SK-N-SH (cell line): ENCODE data around the gene HOXD13. TPM values are rescaled to one million over a fixed set of nuclear protein-coding genes. Genes with fewer than 3 reads are reported as not detected.

Experiments
- CTCF ChIA-PET: fragments of 300-600, 350-600 bp; formaldehyde crosslinking; extraction: SDS; loops from one replicate; lab custom pipeline; 2021; lab: Yijun Ruan, JAX
- POLR2A ChIA-PET: fragments of 350-600 bp; sonication (Branson Sonifier 250); formaldehyde crosslinking; extraction: SDS; loops from one replicate; lab custom pipeline; 2020; ENCODE audit warnings: antibody characterized with exemption, inconsistent platforms; lab: Yijun Ruan, JAX
- DNase-seq: peaks from one replicate; pipeline ENCODE4 v3.0.0; 2012
- H2AFZ ChIP-seq: fragments of 200-600 bp; sonication (generic); 2 replicates; pipeline ENCODE4 v1.8.1; 2016; ENCODE audit warnings: antibody characterized with exemption, mild to moderate bottlenecking, low read depth
- H3F3A ChIP-seq: fragments of 200-600 bp; sonication (generic); replicated peaks from 2 replicates; pipeline ENCODE3; 2016; ENCODE audit warnings: antibody characterized with exemption, mild to moderate bottlenecking; ENCODE audit not compliant: insufficient read depth
- H3K27ac ChIP-seq, 2 experiments: fragments of 200-500 bp in 1 of 2; fragments of 200-600 bp in 1 of 2; sonication (Bioruptor generic) in 1 of 2; sonication (generic), shearing (Covaris generic) in 1 of 2; 2 replicates each; pipeline versions ENCODE4 v1.5.1 to v1.6.1; 2014 to 2016; ENCODE audit warnings: low read depth in 2 of 2, inconsistent platforms in 1 of 2, low read length in 1 of 2, mild to moderate bottlenecking in 1 of 2, mixed read lengths in 1 of 2
- H3K27me3 ChIP-seq: fragments of 200-600 bp; sonication (generic), shearing (Covaris generic); 2 replicates; pipeline ENCODE4 v1.6.1; 2016; ENCODE audit warnings: mixed run types; ENCODE audit not compliant: insufficient read depth
- H3K36me3 ChIP-seq, 2 experiments: fragments of 200-500 bp in 1 of 2; fragments of 200-600 bp in 1 of 2; sonication (Bioruptor generic) in 1 of 2; sonication (generic) in 1 of 2; replicated peaks in 1 of 2; 2 replicates each; pipeline versions ENCODE3 to v1.5.1; 2014 to 2016; ENCODE audit warnings: low read length in 1 of 2, mild to moderate bottlenecking in 1 of 2; ENCODE audit not compliant: insufficient read depth in 2 of 2, control insufficient read depth in 1 of 2
- H3K4me1 ChIP-seq, 2 experiments: fragments of 200-500 bp in 1 of 2; fragments of 200-600 bp in 1 of 2; sonication (Bioruptor generic) in 1 of 2; sonication (generic), shearing (Covaris generic) in 1 of 2; 2 replicates each; pipeline versions ENCODE4 v1.5.1 to v1.6.1; 2014 to 2016; ENCODE audit warnings: low read depth in 1 of 2, low read length in 1 of 2, mixed run types in 1 of 2; ENCODE audit not compliant: insufficient read depth in 2 of 2, control insufficient read depth in 1 of 2
- H3K4me2 ChIP-seq: fragments of 200-600 bp; sonication (generic), shearing (Covaris generic); 2 replicates; pipeline ENCODE4 v1.6.1; 2017; ENCODE audit warnings: mixed run types
- H3K4me3 ChIP-seq, 2 experiments: fragments of 200-500 bp in 1 of 2; fragments of 200-600 bp in 1 of 2; sonication (Bioruptor generic) in 1 of 2; sonication (generic), shearing (Covaris generic) in 1 of 2; 2 replicates each; pipeline versions ENCODE4 v1.5.1 to v1.8.1; 2014 to 2016; ENCODE audit warnings: low read depth in 2 of 2, inconsistent platforms in 1 of 2, low read length in 1 of 2, mild to moderate bottlenecking in 1 of 2, mixed read lengths in 1 of 2, moderate library complexity in 1 of 2
- H3K79me2 ChIP-seq: fragments of 200-600 bp; sonication (generic); 2 replicates; pipeline ENCODE4 v1.8.1; 2017; ENCODE audit warnings: mild to moderate bottlenecking; ENCODE audit not compliant: insufficient read depth
- H3K9ac ChIP-seq: fragments of 200-600 bp; sonication (generic); 2 replicates; pipeline ENCODE4 v1.6.1; 2017; ENCODE audit warnings: mixed run types
- H3K9me2 ChIP-seq: fragments of 200-600 bp; sonication (generic); 2 replicates; pipeline ENCODE4 v1.6.1; 2017; ENCODE audit warnings: mixed run types
- H3K9me3 ChIP-seq: fragments of 200-600 bp; sonication (generic); 2 replicates; pipeline ENCODE4 v1.6.1; 2017; ENCODE audit warnings: mixed run types, mild to moderate bottlenecking, moderate library complexity
- H4K20me1 ChIP-seq: fragments of 200-600 bp; sonication (generic); 2 replicates; pipeline ENCODE4 v1.6.1; 2017; ENCODE audit warnings: mild to moderate bottlenecking, mixed run types; ENCODE audit not compliant: insufficient read depth
- EZH2phosphoT487 ChIP-seq: fragments of 200-600 bp; sonication (generic); IDR thresholded peaks from 2 replicates; pipeline ENCODE4 v1.6.1; 2017; ENCODE audit warnings: low read depth, mixed run types, mild to moderate bottlenecking, antibody characterized with exemption, moderate library complexity, borderline replicate concordance
- FOSL2 ChIP-seq: IDR thresholded peaks from 2 replicates; pipeline ENCODE4 v1.4.0; 2012; ENCODE audit warnings: low read depth, mild to moderate bottlenecking, moderate library complexity, borderline replicate concordance
- GABPA ChIP-seq: IDR thresholded peaks from 2 replicates; pipeline ENCODE4 v1.4.0; 2012; ENCODE audit warnings: low read depth, mild to moderate bottlenecking
- GATA2 ChIP-seq: sonication (generic); formaldehyde crosslinking; IDR thresholded peaks from 2 replicates; pipeline ENCODE4 v1.5.0; 2020; ENCODE audit warnings: mild to moderate bottlenecking, missing genetic modification reagents
- IRF3 ChIP-seq: fragments of 150-350 bp; IDR thresholded peaks from 2 replicates; pipeline ENCODE4 v1.6.1; 2016; ENCODE audit warnings: mild to moderate bottlenecking, low read depth, low read length
- NFIC ChIP-seq: IDR thresholded peaks from 2 replicates; pipeline ENCODE4 v1.4.0; 2012; ENCODE audit warnings: borderline replicate concordance
- NRF1 ChIP-seq: IDR thresholded peaks from 2 replicates; pipeline ENCODE4 v1.6.1; 2012; ENCODE audit warnings: low read depth, mild to moderate bottlenecking, low read length
- RAD21 ChIP-seq: IDR thresholded peaks from 2 replicates; pipeline ENCODE4 v1.6.1; 2012; ENCODE audit warnings: mild to moderate bottlenecking, low read length
- RFX5 ChIP-seq: IDR thresholded peaks from 2 replicates; pipeline ENCODE4 v1.6.1; 2012; ENCODE audit warnings: mild to moderate bottlenecking, improper control_type of control experiment, low read length
- SMC3 ChIP-seq: IDR thresholded peaks from 2 replicates; pipeline ENCODE4 v1.6.1; 2012; ENCODE audit warnings: low read depth, low read length, improper control_type of control experiment
- TEAD4 ChIP-seq: IDR thresholded peaks from 2 replicates; pipeline ENCODE4 v1.4.0; 2012; ENCODE audit warnings: mild to moderate bottlenecking, borderline replicate concordance; ENCODE audit not compliant: insufficient read depth
- USF1 ChIP-seq: IDR thresholded peaks from 2 replicates; pipeline ENCODE4 v1.4.0; 2012; ENCODE audit warnings: low read depth, borderline replicate concordance
- YY1 ChIP-seq: IDR thresholded peaks from 2 replicates; pipeline ENCODE4 v1.4.0; 2012; ENCODE audit warnings: low read depth, mild to moderate bottlenecking
- WGBS: methylation state at CpG from one replicate; pipeline ENCODE4 v1.1.6; 2017; ENCODE audit warnings: low lambda C conversion rate; 5-methylcytosine and 5-hydroxymethylcytosine counted together
- polyA plus RNA-seq, 3 experiments: library from polyadenylated mRNA; depleted of rRNA; stranded (reverse); fragments of >200 nt; gene quantifications; 2 replicates each; pipeline ENCODE4 v1.2.3, GENCODE V29; 2012

Gene HOXD13
- polyA plus RNA-seq, 1 of the 3 experiments (the other 2 are of a cell fraction): not detected

- Histone ChIP-seq H4K20me1 (no peaks in the 10 kb centered on the region), H3K4me1 (peaks cover 0 to 13% of the 10 kb centered on the region in 2 experiments; a peak in 3 of 4 replicates), H2AFZ (no peak within 1 kb of the TSS), H3K27me3 (peaks cover 81% of the 10 kb centered on the region), H3K9ac (no peak within 1 kb of the TSS), H3K9me3 (no peaks in the 10 kb centered on the region), H3K9me2 (no peaks in the 10 kb centered on the region), H3K27ac (no peak within 1 kb of the TSS), H3K36me3 (no peaks in the 10 kb centered on the region), H3F3A (peaks cover 11% of the 10 kb centered on the region), H3K4me3 (peak within 1 kb of the TSS in 1 of 2 experiments; percentile 27; a peak in 2 of 4 replicates), H3K79me2 (no peaks in the 10 kb centered on the region), H3K4me2 (peak within 1 kb of the TSS; percentile 63)
- TF ChIP-seq IRF3 (no peak), EZH2phosphoT487 (peak; percentile 85; the same call in 1 of the 2 replicates), RFX5 (no peak), GABPA (no peak), USF1 (peak; percentile 69)
- ChIA-PET POLR2A (interaction anchor here (0.6 to 0.7 kb wide), 2 partner anchors 548 to 1022 kb away, joined by 3 read pairs; no protein-coding TSS in a partner anchor), CTCF (interaction anchor here (0.7 to 17.7 kb wide), 7 partner anchors 9 to 855 kb away, joined by 3 to 264 read pairs (median 4); partner anchors contain the start of genes HOXD12, HOXD13 and HOXD9)
- 6% methylated on average over 61 of the region's 85 CpGs for WGBS
- DNase-seq: peak; percentile 69
These were observed 14.3 kb downstream of the HOXD13 start, which contains the start of gene HOXD11 for GRCh38 chr2:176106581-176107539. HOXD11 (plus strand) TSS chr2:176107280; CDS start chr2:176107356, 76 bp downstream.

GRCh38 chr2:176107731-176108181 lies 15.2 kb downstream of the HOXD13 start:
- POLR2A ChIA-PET: interaction anchor here (1.0 kb wide), 1 partner anchor 14 kb away, joined by 3 read pairs; the partner anchor contains the start of gene HOXD9

More at GRCh38 chr2:176107731-176108181, 15.2 kb downstream of the HOXD13 start:
- Histone ChIP-seq H3K4me3 (peak overlapping the region in 1 of 2 experiments; percentile 27; a peak in 2 of 4 replicates), H3K79me2 (no peaks in the 10 kb centered on the region), H3K4me1 (peaks cover 0 to 13% of the 10 kb centered on the region in 2 experiments; a peak in 3 of 4 replicates), H3K9me3 (no peaks in the 10 kb centered on the region), H3K9me2 (no peaks in the 10 kb centered on the region), H3K9ac (no peak overlapping the region), H2AFZ (no peak overlapping the region), H3K27ac (no peak overlapping the region), H3K27me3 (peaks cover 79% of the 10 kb centered on the region), H3K36me3 (no peaks in the 10 kb centered on the region), H3F3A (peaks cover 11% of the 10 kb centered on the region), H4K20me1 (no peaks in the 10 kb centered on the region), H3K4me2 (no peak overlapping the region)
- CTCF ChIA-PET: interaction anchor here (1.0 to 17.7 kb wide), 6 partner anchors 12 to 856 kb away, joined by 3 to 264 read pairs (median 4); partner anchors contain the start of genes HOXD12, HOXD13 and HOXD9
- no peak for TF ChIP-seq YY1
- no peak for TF ChIP-seq SMC3
- TF ChIP-seq TEAD4: no peak
- TF ChIP-seq FOSL2: no peak
- TF ChIP-seq USF1: no peak
- TF ChIP-seq NFIC: no peak
- TF ChIP-seq GABPA: no peak
- no peak for TF ChIP-seq RAD21
- no peak for TF ChIP-seq NRF1
- no peak for TF ChIP-seq GATA2 (CRISPR knock-in tag)
- no CpG with 5 or more reads among the region's 59 CpGs for WGBS
- peak; percentile 68 for DNase-seq
